Astrocyte of the spinal cord (primary cell): ENCODE results near the gene CABP4.
"Not testable (repeated sequence)": the region's sequence is repeated elsewhere in the genome, so short reads cannot be mapped to it uniquely, and the experiment has no call there.

Experiments
- DNase-seq: peaks from one replicate; pipeline ENCODE4 v3.0.0; 2011; ENCODE audit warnings: low read depth, low spot score
- H3K4me3 ChIP-seq: 2 replicates; pipeline ENCODE4 v1.5.1; 2011; ENCODE audit warnings: low read depth, mild to moderate bottlenecking, low read length, moderate library complexity
- CTCF ChIP-seq: IDR thresholded peaks from 2 replicates; pipeline ENCODE4 v1.5.1; 2012; ENCODE audit warnings: low read depth, mild to moderate bottlenecking, low read length, inconsistent platforms
- in situ Hi-C: cut with HindIII; loops from 2 replicates; pipeline ENCODE4 v1.10.0; 2017; ENCODE audit warnings: low sequenced_read_pairs

The CABP4 gene

GRCh38 chr11:67469508-67469811 lies 14.3 kb downstream of the CABP4 start:
- no peak for TF ChIP-seq CTCF
- H3K4me3 ChIP-seq = peak overlapping the region; percentile 60
- DNase-seq = no peak
- in situ Hi-C loops = no loop called here

- DNase-seq = no peak
- TF ChIP-seq CTCF = no peak
- in situ Hi-C loops = no loop called here
- no peak overlapping the region for H3K4me3 ChIP-seq
Measured at GRCh38 chr11:67470337-67471002, 15.3 kb downstream of the CABP4 start.

- H3K4me3 ChIP-seq = no peak overlapping the region
- TF ChIP-seq CTCF = no peak
- in situ Hi-C loops = no loop called here
- DNase-seq = no peak
Measured at GRCh38 chr11:67472882-67473281, 17.7 kb downstream of the CABP4 start.

GRCh38 chr11:67476692-67477091 lies 21.5 kb downstream of the CABP4 start:
- DNase-seq, H3K4me3 ChIP-seq, in situ Hi-C loops: not testable (repeated sequence)

GRCh38 chr11:67477344-67478050 lies 22.3 kb downstream of the CABP4 start:
- in situ Hi-C loops, H3K4me3 ChIP-seq, DNase-seq: not testable (repeated sequence)

GRCh38 chr11:67482275-67482826 lies 27.2 kb downstream of the CABP4 start:
- in situ Hi-C loops = no loop called here
- peak overlapping the region; percentile 45 for H3K4me3 ChIP-seq
- DNase-seq = no peak
- TF ChIP-seq CTCF = no peak

GRCh38 chr11:67482827-67483798 lies 28.0 kb downstream of the CABP4 start, which contains the start of gene AIP:
Gene AIP (plus strand): TSS chr11:67483026. CDS start chr11:67483159, 133 bp downstream.
- no peak for TF ChIP-seq CTCF
- in situ Hi-C loops = no loop called here
- peak within 1 kb of the TSS; percentile 45 for H3K4me3 ChIP-seq
- DNase-seq = peak; percentile 98
